Ureter (tissue), 1 donor: Measurements from ENCODE around the gene PRELID1. TPM values are rescaled to one million over a fixed set of nuclear protein-coding genes. Genes with fewer than 3 reads are reported as not detected.

ENCODE experiments used
- total RNA-seq: library from RNA; stranded (reverse); gene quantifications from one replicate; pipeline ENCODE4 v1.2.4, GENCODE V29; 2023
- donor health status: DM: yes; HTN: yes; CAD: no.

PRELID1 gene
- total RNA-seq, 1 donor from 2014 or later, result 121 TPM

Other genes with a start within 250 kb of the PRELID1 start
- 6.4 TPM for gene FGFR4, start 216.9 kb upstream of the PRELID1 start, total RNA-seq
- gene NSD1, start 170.0 kb upstream of the PRELID1 start, total RNA-seq, result 118 TPM
- gene RAB24, start 80 bp upstream of the PRELID1 start, total RNA-seq, result 14.9 TPM
- 7.8 TPM for gene MXD3, start 8.1 kb downstream of the PRELID1 start, total RNA-seq
- 129 TPM for gene LMAN2, start 47.9 kb downstream of the PRELID1 start, total RNA-seq
- 17.3 TPM for gene RGS14, start 54.1 kb downstream of the PRELID1 start, total RNA-seq
- gene SLC34A1, start 80.6 kb downstream of the PRELID1 start, total RNA-seq, result not detected
- gene PFN3, start 96.9 kb downstream of the PRELID1 start, total RNA-seq, result not detected
- 1.3 TPM for gene F12, start 105.8 kb downstream of the PRELID1 start, total RNA-seq
- 30.8 TPM for gene GRK6, start 122.9 kb downstream of the PRELID1 start, total RNA-seq
- gene PRR7, start 143.0 kb downstream of the PRELID1 start, total RNA-seq, result 2.6 TPM
- gene DBN1, start 169.8 kb downstream of the PRELID1 start, total RNA-seq, result 41.5 TPM
- gene PDLIM7, start 193.8 kb downstream of the PRELID1 start, total RNA-seq, result 218 TPM
- 7.9 TPM for gene DOK3, start 206.0 kb downstream of the PRELID1 start, total RNA-seq
- gene DDX41, start 213.2 kb downstream of the PRELID1 start, total RNA-seq, result 89.1 TPM